Prostate gland (tissue), 2 donors: ENCODE data around the gene PPM1F. TPM values are rescaled to one million over a fixed set of nuclear protein-coding genes. Genes with fewer than 3 reads are reported as not detected.

Experiments used
- DNase-seq: peaks from one replicate; pipeline ENCODE4 v3.0.0-alpha.2; 2019; ENCODE audit warnings: low spot score
- H3K27ac ChIP-seq, 2 donors: fragments of 200-600 bp; sonication (generic); 2 replicates each; pipeline ENCODE4 v1.5.1; 2017 to 2019
- H3K27me3 ChIP-seq: fragments of 200-600 bp; sonication (generic); replicated peaks from 2 replicates; pipeline ENCODE4 v1.5.1; 2019; ENCODE audit not compliant: insufficient read depth
- H3K36me3 ChIP-seq, 2 donors: fragments of 200-600 bp; sonication (generic); 1 replicate in 1 of 2; 2 replicates in 1 of 2; pipeline versions ENCODE4 v1.5.1 to v1.8.1; 2017 to 2019
- H3K4me1 ChIP-seq: fragments of 200-600 bp; sonication (generic); replicated peaks from 2 replicates; pipeline ENCODE4 v1.5.1; 2019
- H3K4me3 ChIP-seq, 2 donors: fragments of 200-600 bp; sonication (generic); 2 replicates each; pipeline ENCODE4 v1.5.1; 2017 to 2019
- H3K9me3 ChIP-seq: fragments of 200-600 bp; sonication (generic); 2 replicates; pipeline ENCODE4 v1.5.1; 2017
- CTCF ChIP-seq, 4 experiments: fragments of 200-600 bp in 2 of 4; fragments of 450-650 bp in 2 of 4; sonication (generic) in 2 of 4; IDR thresholded peaks; 1 replicate in 3 of 4; 2 replicates in 1 of 4; pipeline ENCODE4 v1.5.1; 2016 to 2019; ENCODE audit warnings: antibody characterized with exemption in 4 of 4, mild to moderate bottlenecking in 2 of 4, moderate library complexity in 2 of 4
- POLR2A ChIP-seq: fragments of 450-650 bp; IDR thresholded peaks from one replicate; pipeline ENCODE4 v1.6.1; 2016; ENCODE audit warnings: antibody characterized with exemption, mild to moderate bottlenecking
- POLR2AphosphoS5 ChIP-seq: sonication (generic); formaldehyde crosslinking; IDR thresholded peaks from one replicate; pipeline ENCODE4 v1.6.1; 2017; ENCODE audit warnings: antibody characterized with exemption
- WGBS: methylation state at CpG from one replicate; pipeline ENCODE4 v1.1.5; 2018; 5-methylcytosine and 5-hydroxymethylcytosine counted together
- intact Hi-C: fragments of 100-400 bp; cut with DNase I; formaldehyde crosslinking; loops from one replicate; pipeline ENCODE4 v1.14.2; 2022
- total RNA-seq, 2 donors: library from RNA; depleted of rRNA; stranded (reverse); fragments of >200 nt; gene quantifications; one replicate each; pipeline ENCODE4 v1.1.0, GENCODE V29; 2016

Gene PPM1F
- total RNA-seq, 2 donors from 2014 or later: 16.8 to 31.6 TPM

- TF ChIP-seq POLR2A (no peak), POLR2AphosphoS5 (no peak)
- no peaks in the 10 kb centered on the region for H3K9me3 ChIP-seq
- H3K4me3 ChIP-seq: no peak overlapping the region
- DNase-seq: no peak
- H3K4me1 ChIP-seq: no peaks in the 10 kb centered on the region
- no peak overlapping the region for H3K27ac ChIP-seq
- H3K36me3 ChIP-seq: peaks cover 0 to 23% of the 10 kb centered on the region in 2 donors
- H3K27me3 ChIP-seq: no peaks in the 10 kb centered on the region
- 96% methylated on average over 6 of the region's 6 CpGs for WGBS
- intact Hi-C loops: no loop called here
Measured at GRCh38 chr22:21964918-21965484, 12.4 kb upstream of the PPM1F start.

GRCh38 chr22:21964234-21964633, 11.6 kb upstream of the PPM1F start:
- Histone ChIP-seq H3K9me3 (no peaks in the 10 kb centered on the region), H3K27ac (no peak overlapping the region), H3K4me1 (no peaks in the 10 kb centered on the region), H3K36me3 (peaks cover 0 to 23% of the 10 kb centered on the region in 2 donors), H3K27me3 (no peaks in the 10 kb centered on the region), H3K4me3 (no peak overlapping the region)
- DNase-seq: no peak
- TF ChIP-seq POLR2A (no peak), POLR2AphosphoS5 (no peak), CTCF (IDR thresholded peaks at IDR 0.05) (no peak)
- 91% methylated on average over 15 of the region's 15 CpGs for WGBS
- intact Hi-C loops: no loop called here

- no peaks in the 10 kb centered on the region for H3K27me3 ChIP-seq
- no peak for DNase-seq
- TF ChIP-seq CTCF (IDR thresholded peaks at IDR 0.05) (no peak), POLR2AphosphoS5 (no peak), POLR2A (no peak)
- peaks cover 0 to 23% of the 10 kb centered on the region in 2 donors for H3K36me3 ChIP-seq
- H3K4me3 ChIP-seq: no peak overlapping the region
- no peaks in the 10 kb centered on the region for H3K4me1 ChIP-seq
- no peak overlapping the region for H3K27ac ChIP-seq
- WGBS: 93% methylated on average over 19 of the region's 19 CpGs
- H3K9me3 ChIP-seq: no peaks in the 10 kb centered on the region
- intact Hi-C loops: no loop called here
Measured at GRCh38 chr22:21963790-21964211, 11.2 kb upstream of the PPM1F start.

GRCh38 chr22:21963286-21963685, 10.6 kb upstream of the PPM1F start:
- Histone ChIP-seq H3K9me3 (no peaks in the 10 kb centered on the region), H3K4me3 (no peak overlapping the region), H3K36me3 (peaks cover 0 to 23% of the 10 kb centered on the region in 2 donors), H3K4me1 (no peaks in the 10 kb centered on the region), H3K27ac (no peak overlapping the region), H3K27me3 (no peaks in the 10 kb centered on the region)
- intact Hi-C loops: no loop called here
- no peak for TF ChIP-seq POLR2A
- WGBS: 92% methylated on average over 7 of the region's 7 CpGs
- DNase-seq: no peak

GRCh38 chr22:21962655-21962949, 10.0 kb upstream of the PPM1F start:
- no peak overlapping the region for H3K27ac ChIP-seq
- H3K4me3 ChIP-seq: no peak overlapping the region
- DNase-seq: no peak
- peaks cover 0 to 23% of the 10 kb centered on the region in 2 donors for H3K36me3 ChIP-seq
- no peaks in the 10 kb centered on the region for H3K27me3 ChIP-seq
- H3K9me3 ChIP-seq: no peaks in the 10 kb centered on the region
- WGBS: 90% methylated on average over 11 of the region's 11 CpGs
- intact Hi-C loops: no loop called here
- no peaks in the 10 kb centered on the region for H3K4me1 ChIP-seq
- TF ChIP-seq POLR2A (no peak), POLR2AphosphoS5 (no peak), CTCF (IDR thresholded peaks at IDR 0.05) (no peak)

- H3K27ac ChIP-seq: no peak overlapping the region
- H3K27me3 ChIP-seq: no peaks in the 10 kb centered on the region
- no peak overlapping the region for H3K4me3 ChIP-seq
- no peaks in the 10 kb centered on the region for H3K9me3 ChIP-seq
- TF ChIP-seq CTCF (IDR thresholded peaks at IDR 0.05) (no peak), POLR2AphosphoS5 (peak; percentile 65), POLR2A (peak; percentile 31)
- intact Hi-C loops: no loop called here
- 82% methylated on average over 23 of the region's 23 CpGs for WGBS
- DNase-seq: peak; percentile 49
- H3K4me1 ChIP-seq: no peaks in the 10 kb centered on the region
- H3K36me3 ChIP-seq: peaks cover 0 to 19% of the 10 kb centered on the region in 2 donors
Measured at GRCh38 chr22:21961886-21962654, 9.4 kb upstream of the PPM1F start.
